CD4-positive, alpha-beta T cell treated with Interleukin-15 for 1 hour (primary cell): Measurements from ENCODE around the gene TELO2.

Experiments
- DNase-seq: peaks from one replicate; pipeline ENCODE4 v3.0.0-alpha.2; 2020

The TELO2 gene

GRCh38 chr16:1539720-1540555, 46.8 kb downstream of the TELO2 start:
- DNase-seq, result no peak

GRCh38 chr16:1540556-1540855, 47.3 kb downstream of the TELO2 start:
- no peak for DNase-seq

- DNase-seq, result no peak
Observed at GRCh38 chr16:1541293-1542165, 48.4 kb downstream of the TELO2 start.

- no peak for DNase-seq
Observed at GRCh38 chr16:1542166-1542500, 49.0 kb downstream of the TELO2 start.

- DNase-seq, result no peak
Observed at GRCh38 chr16:1542533-1542932, 49.4 kb downstream of the TELO2 start.

GRCh38 chr16:1543085-1543896, 50.1 kb downstream of the TELO2 start:
- peak; percentile 67 for DNase-seq

- no peak for DNase-seq
Observed at GRCh38 chr16:1545044-1546040, 52.2 kb downstream of the TELO2 start.

GRCh38 chr16:1546430-1546829, 53.3 kb downstream of the TELO2 start:
- no peak for DNase-seq

GRCh38 chr16:1548233-1548632, 55.1 kb downstream of the TELO2 start:
- DNase-seq, result no peak

- no peak for DNase-seq
Observed at GRCh38 chr16:1548727-1549126, 55.6 kb downstream of the TELO2 start.

GRCh38 chr16:1550069-1550468, 56.9 kb downstream of the TELO2 start:
- DNase-seq, result no peak

- no peak for DNase-seq
Observed at GRCh38 chr16:1550696-1551095, 57.5 kb downstream of the TELO2 start.

GRCh38 chr16:1551166-1551565, 58.0 kb downstream of the TELO2 start:
- no peak for DNase-seq

GRCh38 chr16:1552129-1552528, 59.0 kb downstream of the TELO2 start:
- no peak for DNase-seq

- DNase-seq, result no peak
Observed at GRCh38 chr16:1553946-1554825, 61.0 kb downstream of the TELO2 start.

- DNase-seq, result no peak
Observed at GRCh38 chr16:1554826-1555445, 61.8 kb downstream of the TELO2 start.

- no peak for DNase-seq
Observed at GRCh38 chr16:1556254-1556653, 63.1 kb downstream of the TELO2 start.

- DNase-seq, result no peak
Observed at GRCh38 chr16:1557074-1557473, 63.9 kb downstream of the TELO2 start.

GRCh38 chr16:1557576-1557975, 64.4 kb downstream of the TELO2 start:
- no peak for DNase-seq

GRCh38 chr16:1559446-1559975, 66.4 kb downstream of the TELO2 start:
- DNase-seq, result no peak
